ENCODE results near the gene ZNF439.
A peak's percentile ranks its signal among the peaks of the same experiment; 100 is the strongest.
"Not testable (repeated sequence)": the region's sequence is repeated elsewhere in the genome, so short reads cannot be mapped to it uniquely, and the experiment has no call there.

The ZNF439 gene

DNA sequence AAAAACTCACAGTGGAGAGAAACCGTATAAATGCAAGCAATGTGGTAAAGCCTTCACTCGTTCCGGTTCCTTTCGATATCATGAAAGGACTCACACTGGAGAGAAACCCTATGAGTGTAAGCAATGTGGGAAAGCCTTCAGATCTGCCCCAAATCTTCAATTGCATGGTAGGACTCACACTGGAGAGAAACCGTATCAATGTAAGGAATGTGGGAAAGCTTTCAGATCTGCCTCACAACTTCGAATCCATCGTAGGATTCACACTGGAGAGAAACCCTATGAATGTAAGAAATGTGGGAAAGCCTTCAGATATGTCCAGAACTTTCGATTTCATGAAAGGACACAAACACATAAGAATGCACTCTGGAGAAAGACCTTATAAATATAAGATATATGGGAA is 19.7 kb downstream of the ZNF439 start:
- no peak for DNase-seq (ENCODE audit: low spot score)

DNA sequence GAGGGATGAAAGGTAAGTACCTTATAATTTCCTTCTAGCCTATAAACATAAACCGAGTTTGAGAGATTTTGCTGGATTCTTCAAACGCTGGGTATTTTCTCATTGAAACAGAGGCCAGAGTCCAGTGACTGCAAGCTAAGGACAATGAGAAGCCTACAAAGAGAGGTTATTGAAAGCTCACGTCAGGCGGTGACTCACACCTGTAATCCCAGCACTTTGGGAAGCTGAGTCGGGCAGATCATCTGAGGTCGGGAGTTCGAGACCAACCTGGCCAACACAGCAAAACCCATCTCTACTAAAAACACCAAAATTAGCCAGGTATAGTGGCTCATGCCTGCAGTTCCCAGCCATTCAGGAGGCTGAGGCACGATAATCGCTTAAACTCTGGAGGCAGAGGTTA is 24.1 kb downstream of the ZNF439 start:
- DNase-seq (ENCODE audit: low spot score): no peak

DNA sequence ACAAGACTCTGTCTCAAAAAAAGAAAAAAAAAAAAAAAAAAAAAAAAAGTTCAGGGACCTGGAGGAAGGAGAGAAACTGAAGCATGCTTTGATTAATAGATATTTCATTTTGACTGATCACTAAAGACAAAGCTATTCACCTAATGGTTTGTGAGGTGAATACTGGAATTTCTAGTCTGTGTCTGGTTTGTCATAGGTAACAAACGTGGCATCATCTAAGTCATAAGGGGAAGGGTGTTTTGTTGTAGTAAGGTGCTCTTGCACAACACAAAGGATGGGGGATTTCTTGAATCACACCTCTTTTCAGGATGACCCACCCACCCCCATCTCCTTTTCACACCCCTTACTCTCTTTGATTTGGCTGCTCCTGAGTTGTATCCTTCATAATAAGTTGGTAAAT is 25.2 kb downstream of the ZNF439 start:
- DNase-seq (ENCODE audit: low spot score): no peak

DNA sequence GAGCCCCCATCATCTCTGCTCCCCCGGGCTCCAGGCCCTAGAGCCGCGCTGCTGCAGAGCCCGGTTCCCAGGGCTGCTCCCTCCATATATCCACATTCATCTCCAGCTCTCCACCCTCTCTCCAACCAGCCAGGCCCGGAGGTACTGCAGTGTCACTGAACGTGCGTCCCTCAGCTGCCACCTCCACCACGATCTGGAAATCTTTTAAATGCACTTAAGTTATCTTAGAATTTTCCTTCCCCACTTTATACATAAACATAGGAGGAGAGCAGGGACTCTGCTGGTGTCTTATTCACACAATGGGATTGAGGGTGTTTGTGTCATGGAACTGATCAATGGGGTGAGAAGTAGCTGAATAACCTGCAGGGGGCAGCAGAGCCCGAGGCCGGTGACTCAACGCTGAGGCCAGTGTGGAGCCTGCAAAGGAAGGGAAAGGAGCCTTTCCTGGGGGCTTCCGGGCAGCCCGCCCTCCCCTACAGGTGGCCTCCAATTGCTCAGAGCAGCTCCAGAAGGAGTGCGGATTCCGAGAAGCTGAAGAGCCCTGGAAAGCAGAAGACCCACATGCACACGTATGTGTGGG is 31.3 kb downstream of the ZNF439 start:
- peak; percentile 34 for DNase-seq (ENCODE audit: low spot score)

DNA sequence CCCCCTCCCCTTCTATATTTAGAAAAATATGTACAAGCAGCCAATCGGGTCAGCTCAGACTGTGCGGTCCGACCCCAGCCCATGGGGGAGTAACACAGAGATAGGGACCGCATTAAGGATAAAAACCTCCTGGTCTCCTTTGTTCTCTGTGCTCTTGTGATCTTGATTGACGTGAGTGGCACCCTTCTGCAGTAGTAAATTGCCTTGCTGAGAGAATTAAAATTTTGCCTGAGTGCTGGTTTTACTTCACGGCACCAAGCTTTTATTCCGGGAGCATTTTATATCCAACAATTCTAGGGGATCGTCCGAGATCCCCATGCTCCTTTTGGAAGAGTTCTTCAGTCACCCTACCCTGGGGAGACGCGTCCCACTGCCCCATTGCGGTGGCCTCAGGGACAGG is 32.1 kb downstream of the ZNF439 start:
- no peak for DNase-seq (ENCODE audit: low spot score)

DNA sequence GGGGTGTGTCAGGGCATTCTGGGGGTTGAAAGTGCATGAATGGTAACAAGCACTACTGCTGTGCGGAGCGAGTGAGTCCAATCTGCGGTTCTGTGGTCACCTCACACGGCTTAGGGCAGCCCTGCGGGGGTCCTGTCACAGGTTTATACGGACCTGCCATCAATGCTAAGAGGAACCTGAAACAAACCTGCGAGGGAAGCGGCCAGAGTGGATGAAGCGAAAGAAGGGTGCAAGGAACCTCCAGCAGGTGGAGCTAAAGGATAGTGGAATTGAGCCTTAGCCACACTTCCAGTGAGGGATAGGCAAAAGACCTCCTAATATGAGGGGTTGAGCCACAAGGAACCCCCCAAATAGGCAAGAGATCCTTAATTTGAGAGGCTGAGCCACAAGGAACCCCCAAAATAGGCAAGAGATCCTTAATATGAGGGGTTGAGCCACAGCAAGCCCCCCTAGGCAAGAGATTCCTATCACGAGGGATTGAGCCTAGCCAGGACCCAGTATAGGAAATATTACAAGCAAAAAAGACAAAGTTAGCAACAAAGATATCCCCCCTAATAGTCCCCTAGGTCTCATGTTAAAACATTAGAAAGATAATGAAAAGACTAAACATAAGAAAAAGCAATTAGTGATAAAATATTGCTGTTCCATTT is 32.8 kb downstream of the ZNF439 start:
- DNase-seq (ENCODE audit: low spot score): peak; percentile 80

DNA sequence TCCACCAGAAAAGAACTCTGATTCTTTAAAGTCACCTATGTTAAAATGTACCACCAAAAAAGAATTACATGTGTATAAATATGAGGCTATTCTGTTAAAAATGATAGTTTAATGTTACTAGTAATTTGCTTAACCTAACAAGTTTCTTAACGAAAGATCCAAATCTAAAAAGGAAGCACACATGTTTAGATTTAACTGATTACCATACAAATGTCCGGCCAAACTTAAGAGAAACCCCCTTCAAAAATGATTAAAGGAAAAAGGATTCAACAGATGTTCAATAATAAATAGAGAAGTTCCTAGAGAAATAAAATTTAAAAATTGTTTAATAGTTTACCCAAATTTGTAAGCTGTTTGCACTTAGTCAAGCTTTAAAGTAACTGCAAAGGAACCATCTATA is 34.1 kb downstream of the ZNF439 start:
- DNase-seq (ENCODE audit: low spot score): no peak

DNA sequence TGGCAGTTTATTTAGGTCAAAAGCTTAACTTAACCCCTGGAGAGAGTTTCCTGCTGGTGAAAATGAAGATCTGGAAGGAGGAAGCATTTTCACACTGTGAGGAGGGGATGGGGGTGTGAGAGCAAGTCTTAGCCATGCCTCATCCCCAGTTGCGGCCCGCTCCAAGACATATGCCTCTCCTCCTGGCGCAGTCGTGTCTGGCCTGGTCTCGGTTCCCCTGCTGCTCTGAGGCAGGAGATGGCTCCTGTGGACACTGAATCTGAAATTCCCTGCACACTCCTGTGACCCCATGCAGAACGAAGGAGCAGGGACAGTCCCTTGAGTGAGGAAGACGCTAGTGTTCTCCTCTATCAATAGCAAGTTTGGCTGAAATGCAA is 38.7 kb downstream of the ZNF439 start:
- DNase-seq (ENCODE audit: low spot score): no peak

DNA sequence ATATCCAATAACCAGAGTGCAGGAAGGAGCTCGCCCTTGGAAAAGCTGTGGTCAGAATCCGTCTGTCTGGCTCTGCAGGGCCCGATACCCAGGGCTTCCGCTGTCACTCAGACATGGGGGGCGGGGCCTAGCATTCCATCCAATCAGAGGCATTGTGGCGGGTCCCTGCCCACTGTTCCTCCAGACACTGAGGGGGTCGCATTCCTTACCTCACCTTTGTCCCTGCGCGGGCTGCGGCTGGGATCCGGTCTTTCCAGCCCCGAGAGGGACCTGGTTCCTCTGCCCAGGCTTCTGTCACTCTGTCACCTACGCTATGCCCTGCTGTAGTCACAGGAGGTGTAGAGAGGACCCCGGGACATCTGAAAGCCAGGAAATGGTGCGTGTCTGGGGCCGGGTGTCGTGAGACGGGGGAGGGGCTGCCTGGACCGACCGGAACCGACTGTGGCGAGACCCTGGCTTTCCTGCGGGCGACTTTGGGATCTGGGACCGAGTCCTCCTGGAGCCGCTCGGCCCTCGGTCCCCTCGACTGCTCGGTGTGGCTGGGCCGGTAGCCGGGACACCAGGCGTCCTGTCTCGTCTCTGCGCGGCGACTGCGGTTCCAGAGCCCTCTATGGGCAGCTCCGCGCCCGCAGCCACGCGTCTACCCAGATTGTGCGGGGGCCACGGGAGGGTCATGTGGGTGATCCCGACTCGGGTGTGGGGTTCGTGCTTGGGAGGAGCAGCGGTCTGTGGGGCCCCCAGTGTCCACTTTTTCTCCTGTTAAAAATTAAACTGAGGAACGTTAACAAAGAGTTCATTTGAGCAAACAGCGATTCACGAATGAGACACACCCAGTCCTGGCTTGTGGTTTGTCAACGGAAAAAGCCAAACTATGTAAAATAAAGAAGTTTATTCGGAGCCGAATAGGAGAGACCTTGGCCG is 39.3 kb downstream of the ZNF439 start, which contains the start of gene ZNF69:
ZNF69 (plus strand) TSS at position 172 of the 921 bp plus-strand sequence; CDS start at position 314, 142 bp downstream.
- peak; percentile 84 for DNase-seq (ENCODE audit: low spot score)

DNA sequence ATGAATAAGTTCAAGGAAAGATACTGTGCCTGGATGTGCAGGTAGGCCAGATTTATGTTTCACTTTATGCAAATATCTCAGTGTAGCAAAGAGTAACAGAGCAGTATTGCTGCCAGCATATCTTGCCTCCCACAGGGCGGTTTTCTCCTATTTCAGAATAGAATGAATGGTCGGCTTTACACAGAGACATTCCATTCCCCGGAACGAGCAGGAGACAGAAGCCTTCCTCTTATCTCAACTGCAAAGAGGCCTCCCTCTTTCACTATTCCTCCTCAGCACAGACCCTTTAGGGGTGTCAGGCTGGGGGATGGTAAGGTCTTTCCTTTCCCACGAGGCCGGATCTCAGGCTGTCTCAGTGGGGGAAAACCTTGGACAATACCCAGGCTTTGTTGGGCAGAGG is 41.4 kb downstream of the ZNF439 start:
- DNase-seq (ENCODE audit: low spot score): not testable (repeated sequence)

DNA sequence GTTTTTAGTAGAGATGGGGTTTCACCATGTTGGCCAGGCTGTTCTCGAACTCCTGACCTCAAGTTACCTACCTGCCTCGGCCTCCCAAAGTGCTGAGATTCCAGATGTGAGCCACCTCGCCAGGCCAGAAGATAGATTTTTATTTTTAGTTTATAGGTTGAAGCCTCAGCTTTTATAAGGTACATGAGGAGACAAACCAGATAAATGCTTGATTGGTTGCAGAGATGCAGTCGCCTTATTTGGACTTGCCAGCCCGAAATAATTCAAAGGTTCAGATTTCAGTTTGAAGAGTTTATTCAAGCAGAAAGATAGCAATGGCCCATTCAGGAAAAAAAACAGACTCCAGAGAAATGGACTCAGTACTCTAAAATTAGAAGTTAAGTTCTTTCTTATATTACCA is 42.1 kb downstream of the ZNF439 start:
- no peak for DNase-seq (ENCODE audit: low spot score)

DNA sequence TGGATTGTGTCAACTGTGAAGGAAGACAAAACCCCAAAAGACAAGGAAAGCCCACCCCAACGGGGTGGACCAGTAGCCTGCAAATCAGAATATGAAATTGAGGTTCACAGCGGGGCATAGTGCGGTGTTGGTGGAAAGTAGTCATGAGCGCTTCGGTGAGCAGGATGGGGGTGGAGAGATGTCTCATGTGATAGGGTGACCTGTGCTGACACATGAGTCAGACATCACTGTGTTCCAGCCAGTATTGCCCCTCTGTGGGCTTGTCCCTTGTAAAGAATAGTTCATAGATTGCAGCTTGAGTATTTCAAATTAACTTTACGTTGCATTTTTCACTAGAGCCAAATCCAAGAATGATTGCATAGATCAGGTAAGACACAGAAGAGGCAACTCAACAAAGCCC is 46.3 kb downstream of the ZNF439 start:
- DNase-seq (ENCODE audit: low spot score): no peak

DNA sequence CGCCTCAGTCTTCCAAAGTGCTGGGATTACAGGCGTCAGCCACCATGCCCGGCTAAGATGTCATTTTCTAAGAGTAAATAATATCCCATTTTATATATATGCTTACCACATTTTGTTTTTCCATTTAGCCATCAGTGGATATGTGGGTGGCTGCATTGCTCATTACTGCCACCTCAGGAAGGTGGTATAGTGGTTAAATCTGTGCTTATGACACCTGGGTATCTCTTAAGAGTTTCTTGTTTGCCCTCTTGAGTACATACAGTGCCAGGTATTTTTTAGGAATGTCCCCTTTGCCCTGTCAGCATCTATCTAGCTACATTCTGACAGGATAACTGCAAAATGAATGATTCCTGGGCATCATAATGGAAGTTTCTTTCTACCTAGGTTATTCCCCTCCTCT is 53.7 kb downstream of the ZNF439 start:
- DNase-seq (ENCODE audit: low spot score): no peak

DNA sequence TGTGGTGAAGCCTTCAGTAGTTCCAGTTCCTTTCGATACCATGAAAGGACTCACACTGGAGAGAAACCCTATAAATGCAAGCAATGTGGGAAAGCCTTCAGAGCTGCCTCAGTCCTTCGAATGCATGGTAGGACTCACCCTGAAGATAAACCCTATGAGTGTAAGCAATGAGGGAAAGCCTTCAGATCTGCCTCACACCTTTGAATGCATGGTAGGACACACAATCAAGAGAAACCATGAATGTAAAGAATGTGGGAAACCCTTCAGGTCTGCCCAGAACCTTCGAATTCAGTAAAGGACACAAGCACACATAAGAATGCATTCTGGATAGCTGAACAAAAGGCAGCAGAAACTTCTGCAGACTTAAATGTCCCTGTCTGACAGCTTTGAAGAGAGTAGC is 57.4 kb downstream of the ZNF439 start:
- DNase-seq (ENCODE audit: low spot score): no peak

DNA sequence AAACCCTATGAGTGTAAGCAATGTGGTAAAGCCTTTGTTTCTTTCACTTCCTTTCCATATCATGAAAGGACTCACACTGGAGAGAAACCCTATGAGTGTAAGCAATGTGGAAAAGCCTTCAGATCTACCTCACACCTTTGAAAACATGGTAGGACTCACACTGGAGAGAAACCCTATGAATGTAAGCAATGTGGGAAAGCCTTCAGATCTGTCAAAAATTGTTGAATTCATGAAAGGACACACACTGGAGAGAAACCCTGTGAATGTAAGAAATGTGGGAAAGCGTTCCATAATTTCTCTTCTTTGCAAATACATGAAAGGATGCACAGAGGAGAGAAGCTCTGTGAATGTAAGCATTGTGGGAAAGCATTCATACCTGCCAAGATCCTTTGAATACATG is 63.4 kb downstream of the ZNF439 start:
- DNase-seq (ENCODE audit: low spot score): not testable (repeated sequence)

DNA sequence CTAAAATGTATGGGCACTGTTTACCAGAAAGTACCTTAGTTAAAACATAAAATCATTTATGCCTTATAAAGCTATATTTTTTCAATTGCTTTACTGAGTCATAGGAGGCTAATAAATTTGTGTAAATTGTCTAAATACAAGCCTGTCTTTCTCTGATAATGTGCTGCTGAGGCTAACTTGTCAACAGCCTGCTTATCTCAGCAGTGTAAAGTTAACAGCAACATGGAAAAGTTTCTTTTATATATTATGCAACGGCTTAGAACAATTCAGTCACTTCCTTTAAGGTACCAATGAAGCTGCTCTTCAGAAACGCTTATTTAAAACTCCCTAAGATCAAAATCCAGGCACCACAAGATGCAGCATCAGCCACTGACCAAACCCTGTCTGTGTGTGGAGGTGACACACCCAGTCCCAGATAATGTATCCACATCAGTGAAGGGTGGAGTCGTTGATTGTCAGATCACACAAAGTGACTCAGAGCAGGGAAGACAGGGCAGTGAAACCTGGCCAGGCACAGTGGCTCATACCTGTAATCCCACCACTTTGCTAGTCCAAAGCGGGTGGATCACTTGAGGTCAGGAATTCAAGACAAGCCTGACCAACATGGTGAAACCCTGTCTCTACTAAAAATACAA is 66.0 kb downstream of the ZNF439 start:
- not testable (repeated sequence) for DNase-seq (ENCODE audit: low spot score)

Data from NAMALWA (cell line).